Smooth muscle cell (in vitro differentiated cells): ENCODE measurements around the gene TRIM66. TPM values are rescaled to one million over a fixed set of nuclear protein-coding genes. Genes with fewer than 3 reads are reported as not detected.

Experiments
- DNase-seq: peaks from one replicate; lab custom pipeline; 2025; ENCODE audit not compliant: unreplicated experiment; lab: John Stamatoyannopoulos, UW
- H2AFZ ChIP-seq: fragments of 200-600 bp; sonication (generic); 2 replicates; pipeline ENCODE4 v1.6.0; 2016; ENCODE audit warnings: antibody characterized with exemption, low read depth, mild to moderate bottlenecking
- H3F3A ChIP-seq: fragments of 200-600 bp; sonication (generic); 2 replicates; pipeline ENCODE4 v1.6.0; 2017; ENCODE audit warnings: antibody characterized with exemption, low read depth
- H3K27ac ChIP-seq: fragments of 200-600 bp; sonication (generic); 2 replicates; pipeline ENCODE4 v1.5.1; 2016; ENCODE audit warnings: low read depth, mild to moderate bottlenecking
- H3K27me3 ChIP-seq: fragments of 200-600 bp; sonication (generic); 2 replicates; pipeline ENCODE4 v1.6.1; 2016; ENCODE audit warnings: low read depth, mild to moderate bottlenecking
- H3K36me3 ChIP-seq: fragments of 200-600 bp; sonication (generic); 2 replicates; pipeline ENCODE4 v1.5.1; 2016; ENCODE audit warnings: low read depth
- H3K4me1 ChIP-seq: fragments of 200-600 bp; sonication (generic); 2 replicates; pipeline ENCODE4 v1.5.1; 2016; ENCODE audit warnings: low read depth
- H3K4me2 ChIP-seq: fragments of 200-600 bp; sonication (generic); 2 replicates; pipeline ENCODE4 v1.6.0; 2016; ENCODE audit warnings: mild to moderate bottlenecking
- H3K4me3 ChIP-seq: fragments of 200-600 bp; sonication (generic); 2 replicates; pipeline ENCODE4 v1.5.1; 2016; ENCODE audit warnings: mild to moderate bottlenecking
- H3K79me2 ChIP-seq: fragments of 200-600 bp; sonication (generic); 2 replicates; pipeline ENCODE4 v1.6.0; 2016; ENCODE audit warnings: low read depth, mild to moderate bottlenecking
- H3K9ac ChIP-seq: fragments of 200-600 bp; sonication (generic); 2 replicates; pipeline ENCODE4 v1.6.0; 2016; ENCODE audit warnings: low read depth
- H3K9me3 ChIP-seq: fragments of 200-600 bp; sonication (generic); replicated peaks from 2 replicates; pipeline ENCODE4 v1.5.1; 2016; ENCODE audit warnings: low read depth
- H4K20me1 ChIP-seq: fragments of 200-600 bp; sonication (generic); 2 replicates; pipeline ENCODE4 v1.6.0; 2016; ENCODE audit warnings: low read depth
- WGBS: methylation state at CpG from one replicate; pipeline ENCODE4 v1.1.7; 2016; ENCODE audit warnings: low lambda C conversion rate; 5-methylcytosine and 5-hydroxymethylcytosine counted together
- polyA plus RNA-seq: library from polyadenylated mRNA; unstranded; fragments of >200 nt; fragmentation: Nextera tagmentation; extraction: Ambion mirVana; gene quantifications from 2 replicates; pipeline ENCODE4 v1.2.1, GENCODE V29; 2016
- total RNA-seq: library from RNA; depleted of rRNA; stranded (reverse); fragments of >200 nt; gene quantifications from 2 replicates; pipeline ENCODE4 v1.2.3, GENCODE V29; 2014
- TF ChIP-seq, protein P1 (sequence below): fragments of 200-600 bp; sonication (generic); IDR thresholded peaks from 2 replicates; pipeline ENCODE4 v1.5.1; 2017; ENCODE audit warnings: borderline replicate concordance, mild to moderate bottlenecking, antibody characterized with exemption; ENCODE audit not compliant: insufficient read depth, poor library complexity, severe bottlenecking

The TRIM66 gene
- total and polyA plus RNA-seq, 2 experiments from 2014 or later: 0.24 to 5.8 TPM

- no peaks in the 10 kb centered on the region for H3K27me3 ChIP-seq
- H4K20me1 ChIP-seq: peaks cover 19% of the 10 kb centered on the region
- peaks cover 39% of the 10 kb centered on the region for H3F3A ChIP-seq
- H3K9me3 ChIP-seq: no peaks in the 10 kb centered on the region
- peaks cover 50% of the 10 kb centered on the region for H3K4me1 ChIP-seq
- peak overlapping the region; percentile 98 for H3K27ac ChIP-seq
- H3K9ac ChIP-seq: peak overlapping the region; percentile 88
- H3K79me2 ChIP-seq: peaks cover 12% of the 10 kb centered on the region
- H3K4me3 ChIP-seq: no peak overlapping the region
- TF ChIP-seq, protein P1, sequence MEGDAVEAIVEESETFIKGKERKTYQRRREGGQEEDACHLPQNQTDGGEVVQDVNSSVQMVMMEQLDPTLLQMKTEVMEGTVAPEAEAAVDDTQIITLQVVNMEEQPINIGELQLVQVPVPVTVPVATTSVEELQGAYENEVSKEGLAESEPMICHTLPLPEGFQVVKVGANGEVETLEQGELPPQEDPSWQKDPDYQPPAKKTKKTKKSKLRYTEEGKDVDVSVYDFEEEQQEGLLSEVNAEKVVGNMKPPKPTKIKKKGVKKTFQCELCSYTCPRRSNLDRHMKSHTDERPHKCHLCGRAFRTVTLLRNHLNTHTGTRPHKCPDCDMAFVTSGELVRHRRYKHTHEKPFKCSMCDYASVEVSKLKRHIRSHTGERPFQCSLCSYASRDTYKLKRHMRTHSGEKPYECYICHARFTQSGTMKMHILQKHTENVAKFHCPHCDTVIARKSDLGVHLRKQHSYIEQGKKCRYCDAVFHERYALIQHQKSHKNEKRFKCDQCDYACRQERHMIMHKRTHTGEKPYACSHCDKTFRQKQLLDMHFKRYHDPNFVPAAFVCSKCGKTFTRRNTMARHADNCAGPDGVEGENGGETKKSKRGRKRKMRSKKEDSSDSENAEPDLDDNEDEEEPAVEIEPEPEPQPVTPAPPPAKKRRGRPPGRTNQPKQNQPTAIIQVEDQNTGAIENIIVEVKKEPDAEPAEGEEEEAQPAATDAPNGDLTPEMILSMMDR: no peak
- DNase-seq: peak; percentile 38
- H3K4me2 ChIP-seq: peak overlapping the region; percentile 80
- WGBS: 1% methylated on average over 4 of the region's 4 CpGs
- no peak overlapping the region for H2AFZ ChIP-seq
- no peaks in the 10 kb centered on the region for H3K36me3 ChIP-seq
Measured at GRCh38 chr11:8719211-8719649, 36.8 kb upstream of the TRIM66 start.

DNA sequence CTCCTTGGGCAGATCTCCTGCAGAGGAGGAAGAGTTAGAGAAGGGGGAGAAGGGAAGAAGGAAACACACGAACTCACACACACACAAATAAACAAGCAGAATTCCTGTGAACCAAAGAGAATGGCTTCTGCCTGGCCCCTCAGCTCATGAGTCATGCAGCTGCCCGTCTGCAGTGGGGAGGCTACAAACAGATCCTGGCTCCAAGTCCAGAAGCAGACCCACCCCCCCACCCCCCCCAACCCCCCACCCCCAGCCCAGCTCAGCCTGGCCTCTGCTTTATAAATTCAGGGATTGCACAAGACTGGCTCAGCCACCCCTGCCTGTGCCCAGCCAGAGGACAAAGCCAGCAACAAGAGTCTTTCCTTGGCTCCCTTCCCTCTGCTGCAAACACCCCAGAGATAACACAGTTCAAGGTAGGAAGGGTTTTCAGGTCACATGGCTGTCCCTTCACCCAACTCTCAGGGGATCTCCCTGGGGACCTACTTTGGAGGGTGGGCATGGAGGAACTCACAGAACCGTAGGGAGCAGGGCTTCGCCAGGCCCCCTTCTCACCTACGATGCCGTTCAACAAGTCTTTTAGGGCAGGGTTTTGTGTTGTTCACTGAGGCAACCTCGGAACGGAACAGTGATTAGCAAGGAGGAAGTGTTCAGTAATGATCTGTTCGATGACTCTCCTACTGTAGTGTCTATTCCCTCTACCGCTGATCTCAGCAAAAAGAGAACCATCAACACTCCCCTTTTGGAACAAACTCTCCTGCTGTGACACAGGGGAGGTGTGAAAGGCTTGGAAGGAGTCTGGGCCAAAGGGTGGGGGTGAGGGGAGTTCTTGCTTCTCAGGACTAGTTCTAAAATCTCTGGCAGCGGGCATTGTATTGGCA lies 35.6 kb upstream of the TRIM66 start:
- Histone ChIP-seq H3K4me3 (peak overlapping the region; percentile 21), H2AFZ (no peak overlapping the region), H3K4me1 (peaks cover 50% of the 10 kb centered on the region), H3K27me3 (no peaks in the 10 kb centered on the region), H3K27ac (peak overlapping the region; percentile 98), H3K36me3 (no peaks in the 10 kb centered on the region), H3K4me2 (peak overlapping the region; percentile 80), H4K20me1 (peaks cover 23% of the 10 kb centered on the region), H3K9ac (peak overlapping the region; percentile 88), H3K79me2 (peaks cover 15% of the 10 kb centered on the region), H3K9me3 (no peaks in the 10 kb centered on the region), H3F3A (peaks cover 38% of the 10 kb centered on the region)
- WGBS: 22% methylated on average over 11 of the region's 11 CpGs
- TF ChIP-seq, protein P1: no peak
- peak; percentile 45 for DNase-seq

GRCh38 chr11:8717544-8717875 lies 35.0 kb upstream of the TRIM66 start:
- TF ChIP-seq, protein P1: no peak
- Histone ChIP-seq H3K79me2 (peaks cover 15% of the 10 kb centered on the region), H3K27ac (peak overlapping the region; percentile 86), H4K20me1 (peaks cover 26% of the 10 kb centered on the region), H3K27me3 (no peaks in the 10 kb centered on the region), H3K9me3 (no peaks in the 10 kb centered on the region), H3K4me2 (peak overlapping the region; percentile 69), H3F3A (peaks cover 36% of the 10 kb centered on the region), H3K36me3 (no peaks in the 10 kb centered on the region), H3K9ac (no peak overlapping the region), H2AFZ (no peak overlapping the region), H3K4me1 (peaks cover 48% of the 10 kb centered on the region), H3K4me3 (no peak overlapping the region)
- 45% methylated on average over 9 of the region's 9 CpGs for WGBS
- no peak for DNase-seq

DNA sequence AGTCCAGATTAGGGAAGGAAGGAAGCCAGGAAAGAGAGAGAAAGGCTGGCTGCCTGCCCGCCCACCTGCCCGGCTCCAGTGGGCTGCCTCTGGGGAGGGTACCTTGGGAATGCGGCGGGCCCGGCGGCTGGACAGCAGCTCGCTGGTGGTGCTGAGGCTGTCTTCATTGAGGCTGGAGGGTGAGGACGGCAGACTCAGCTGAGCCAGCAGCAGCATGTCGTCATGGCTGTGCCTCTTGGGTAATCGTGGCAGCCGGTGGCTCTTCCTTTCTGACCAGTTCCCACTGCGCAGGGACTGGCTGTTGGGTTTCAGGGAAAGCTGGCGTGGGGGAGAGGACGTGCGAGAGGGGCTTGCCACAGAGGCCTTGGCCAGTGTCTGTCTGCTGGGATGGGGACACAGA lies 33.0 kb upstream of the TRIM66 start:
- DNase-seq: no peak
- H3K4me2 ChIP-seq: no peak overlapping the region
- WGBS: 97% methylated on average over 15 of the region's 15 CpGs
- no peak overlapping the region for H3K4me3 ChIP-seq
- no peaks in the 10 kb centered on the region for H3K27me3 ChIP-seq
- peaks cover 17% of the 10 kb centered on the region for H3F3A ChIP-seq
- H3K36me3 ChIP-seq: no peaks in the 10 kb centered on the region
- no peak overlapping the region for H3K9ac ChIP-seq
- peaks cover 15% of the 10 kb centered on the region for H3K79me2 ChIP-seq
- H2AFZ ChIP-seq: no peak overlapping the region
- TF ChIP-seq, protein P1: no peak
- peaks cover 28% of the 10 kb centered on the region for H3K4me1 ChIP-seq
- H3K9me3 ChIP-seq: no peaks in the 10 kb centered on the region
- peak overlapping the region; percentile 17 for H3K27ac ChIP-seq
- peaks cover 25% of the 10 kb centered on the region for H4K20me1 ChIP-seq
